ENCODE measurements around the gene KCNAB3. TPM values are rescaled to one million over a fixed set of nuclear protein-coding genes. Genes with fewer than 3 reads are reported as not detected.

The KCNAB3 gene
- total and polyA plus RNA-seq, 9 of the 15 experiments (the other 6 are each of a cell fraction or from before 2014, with no cell fraction given): 0.03 to 2.5 (median 1.1) TPM

GRCh38 chr17:7932483-7932891 is 2.8 kb upstream of the KCNAB3 start (continued):
- TF ChIP-seq, protein P1, sequence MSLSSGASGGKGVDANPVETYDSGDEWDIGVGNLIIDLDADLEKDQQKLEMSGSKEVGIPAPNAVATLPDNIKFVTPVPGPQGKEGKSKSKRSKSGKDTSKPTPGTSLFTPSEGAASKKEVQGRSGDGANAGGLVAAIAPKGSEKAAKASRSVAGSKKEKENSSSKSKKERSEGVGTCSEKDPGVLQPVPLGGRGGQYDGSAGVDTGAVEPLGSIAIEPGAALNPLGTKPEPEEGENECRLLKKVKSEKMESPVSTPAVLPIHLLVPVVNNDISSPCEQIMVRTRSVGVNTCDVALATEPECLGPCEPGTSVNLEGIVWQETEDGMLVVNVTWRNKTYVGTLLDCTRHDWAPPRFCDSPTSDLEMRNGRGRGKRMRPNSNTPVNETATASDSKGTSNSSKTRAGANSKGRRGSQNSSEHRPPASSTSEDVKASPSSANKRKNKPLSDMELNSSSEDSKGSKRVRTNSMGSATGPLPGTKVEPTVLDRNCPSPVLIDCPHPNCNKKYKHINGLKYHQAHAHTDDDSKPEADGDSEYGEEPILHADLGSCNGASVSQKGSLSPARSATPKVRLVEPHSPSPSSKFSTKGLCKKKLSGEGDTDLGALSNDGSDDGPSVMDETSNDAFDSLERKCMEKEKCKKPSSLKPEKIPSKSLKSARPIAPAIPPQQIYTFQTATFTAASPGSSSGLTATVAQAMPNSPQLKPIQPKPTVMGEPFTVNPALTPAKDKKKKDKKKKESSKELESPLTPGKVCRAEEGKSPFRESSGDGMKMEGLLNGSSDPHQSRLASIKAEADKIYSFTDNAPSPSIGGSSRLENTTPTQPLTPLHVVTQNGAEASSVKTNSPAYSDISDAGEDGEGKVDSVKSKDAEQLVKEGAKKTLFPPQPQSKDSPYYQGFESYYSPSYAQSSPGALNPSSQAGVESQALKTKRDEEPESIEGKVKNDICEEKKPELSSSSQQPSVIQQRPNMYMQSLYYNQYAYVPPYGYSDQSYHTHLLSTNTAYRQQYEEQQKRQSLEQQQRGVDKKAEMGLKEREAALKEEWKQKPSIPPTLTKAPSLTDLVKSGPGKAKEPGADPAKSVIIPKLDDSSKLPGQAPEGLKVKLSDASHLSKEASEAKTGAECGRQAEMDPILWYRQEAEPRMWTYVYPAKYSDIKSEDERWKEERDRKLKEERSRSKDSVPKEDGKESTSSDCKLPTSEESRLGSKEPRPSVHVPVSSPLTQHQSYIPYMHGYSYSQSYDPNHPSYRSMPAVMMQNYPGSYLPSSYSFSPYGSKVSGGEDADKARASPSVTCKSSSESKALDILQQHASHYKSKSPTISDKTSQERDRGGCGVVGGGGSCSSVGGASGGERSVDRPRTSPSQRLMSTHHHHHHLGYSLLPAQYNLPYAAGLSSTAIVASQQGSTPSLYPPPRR (CRISPR knock-in tag; IDR thresholded peaks at IDR 0.05; ENCODE audit: borderline replicate concordance): no peak
- TF ChIP-seq CHD2 (IDR thresholded peaks at IDR 0.05; ENCODE audit: low read depth, low read length) (no peak), MTA2 (IDR thresholded peaks at IDR 0.05; ENCODE audit: low read depth) (no peak), NR1H2 (CRISPR knock-in tag; IDR thresholded peaks at IDR 0.05) (no peak), ZNF696 (CRISPR knock-in tag; conservative IDR thresholded peaks at IDR 0.05) (no peak), RHOXF2B (CRISPR knock-in tag; conservative IDR thresholded peaks at IDR 0.05) (no peak), EP400 (IDR thresholded peaks at IDR 0.05) (no peak; the same call in 1 of the 2 replicates), TRIM24 (IDR thresholded peaks at IDR 0.05) (no peak), HDAC2 (IDR thresholded peaks at IDR 0.05) (peak; percentile 8; the same call in 1 of the 2 replicates), TEAD1 (CRISPR knock-in tag; IDR thresholded peaks at IDR 0.05) (no peak), FOXJ2 (tag; IDR thresholded peaks at IDR 0.05) (no peak), HMGN3 (IDR thresholded peaks at IDR 0.05; ENCODE audit: borderline replicate concordance, extremely low read depth, insufficient read length, low read depth, low read length) (no peak), HDAC1 (IDR thresholded peaks at IDR 0.05) (peak in 1 of 2 experiments; percentile 25; a peak in 1 of 4 replicates), HDGF (IDR thresholded peaks at IDR 0.05) (no peak), SP1 (CRISPR knock-in tag; IDR thresholded peaks at IDR 0.05) (0 out of 2 replicates have a peak, but pooled peaks have one; percentile 4), ZBTB1 (CRISPR knock-in tag; IDR thresholded peaks at IDR 0.05; ENCODE audit: borderline replicate concordance, low read depth) (no peak), ZBTB26 (CRISPR knock-in tag; IDR thresholded peaks at IDR 0.05) (no peak), ZNF695 (CRISPR knock-in tag; IDR thresholded peaks at IDR 0.05) (no peak), CC2D1A (IDR thresholded peaks at IDR 0.05) (no peak)
- TF ChIP-seq, protein P2, sequence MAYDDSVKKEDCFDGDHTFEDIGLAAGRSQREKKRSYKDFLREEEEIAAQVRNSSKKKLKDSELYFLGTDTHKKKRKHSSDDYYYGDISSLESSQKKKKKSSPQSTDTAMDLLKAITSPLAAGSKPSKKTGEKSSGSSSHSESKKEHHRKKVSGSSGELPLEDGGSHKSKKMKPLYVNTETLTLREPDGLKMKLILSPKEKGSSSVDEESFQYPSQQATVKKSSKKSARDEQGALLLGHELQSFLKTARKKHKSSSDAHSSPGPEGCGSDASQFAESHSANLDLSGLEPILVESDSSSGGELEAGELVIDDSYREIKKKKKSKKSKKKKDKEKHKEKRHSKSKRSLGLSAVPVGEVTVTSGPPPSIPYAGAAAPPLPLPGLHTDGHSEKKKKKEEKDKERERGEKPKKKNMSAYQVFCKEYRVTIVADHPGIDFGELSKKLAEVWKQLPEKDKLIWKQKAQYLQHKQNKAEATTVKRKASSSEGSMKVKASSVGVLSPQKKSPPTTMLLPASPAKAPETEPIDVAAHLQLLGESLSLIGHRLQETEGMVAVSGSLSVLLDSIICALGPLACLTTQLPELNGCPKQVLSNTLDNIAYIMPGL (CRISPR knock-in tag; IDR thresholded peaks at IDR 0.05): 0 out of 2 replicates have a peak, but pooled peaks have one; percentile 22
- TF ChIP-seq, protein P3, sequence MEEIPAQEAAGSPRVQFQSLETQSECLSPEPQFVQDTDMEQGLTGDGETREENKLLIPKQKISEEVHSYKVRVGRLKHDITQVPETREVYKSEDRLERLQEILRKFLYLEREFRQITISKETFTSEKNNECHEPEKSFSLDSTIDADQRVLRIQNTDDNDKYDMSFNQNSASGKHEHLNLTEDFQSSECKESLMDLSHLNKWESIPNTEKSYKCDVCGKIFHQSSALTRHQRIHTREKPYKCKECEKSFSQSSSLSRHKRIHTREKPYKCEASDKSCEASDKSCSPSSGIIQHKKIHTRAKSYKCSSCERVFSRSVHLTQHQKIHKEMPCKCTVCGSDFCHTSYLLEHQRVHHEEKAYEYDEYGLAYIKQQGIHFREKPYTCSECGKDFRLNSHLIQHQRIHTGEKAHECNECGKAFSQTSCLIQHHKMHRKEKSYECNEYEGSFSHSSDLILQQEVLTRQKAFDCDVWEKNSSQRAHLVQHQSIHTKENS (CRISPR knock-in tag; IDR thresholded peaks at IDR 0.05): no peak

All from K562 (cell line).